GM12864 (cell line): ENCODE data around the gene OPTC.

Source experiments
- DNase-seq: peaks from one replicate; pipeline ENCODE4 v3.0.0-alpha.2; 2011; ENCODE audit warnings: low read depth
- H3K4me3 ChIP-seq: 2 replicates; pipeline ENCODE4 v1.5.1; 2011; ENCODE audit warnings: mild to moderate bottlenecking, low read depth, low read length, control low read depth
- CTCF ChIP-seq: IDR thresholded peaks from 2 replicates; pipeline ENCODE4 v1.5.1; 2011; ENCODE audit warnings: low read depth, mild to moderate bottlenecking, moderate library complexity, low read length, control low read depth, inconsistent platforms; ENCODE audit errors: missing control alignments

Gene OPTC

GRCh38 chr1:203539831-203540546 is 46.0 kb downstream of the OPTC start:
- DNase-seq = no peak
- no peak for TF ChIP-seq CTCF

GRCh38 chr1:203544485-203544884 is 50.5 kb downstream of the OPTC start:
- no peak overlapping the region for H3K4me3 ChIP-seq
- no peak for TF ChIP-seq CTCF
- DNase-seq = no peak

More at GRCh38 chr1:203539831-203540546, 46.0 kb downstream of the OPTC start:
- H3K4me3 ChIP-seq = no peak overlapping the region

GRCh38 chr1:203544978-203545816 is 51.2 kb downstream of the OPTC start:
- no peak for TF ChIP-seq CTCF

GRCh38 chr1:203546274-203546673 is 52.3 kb downstream of the OPTC start:
- DNase-seq = no peak
- no peak for TF ChIP-seq CTCF
- H3K4me3 ChIP-seq = no peak overlapping the region

More at GRCh38 chr1:203544978-203545816, 51.2 kb downstream of the OPTC start:
- H3K4me3 ChIP-seq = no peak overlapping the region
- DNase-seq = no peak

- H3K4me3 ChIP-seq = no peak overlapping the region
- TF ChIP-seq CTCF = no peak
- no peak for DNase-seq
Observed at GRCh38 chr1:203547147-203547546, 53.2 kb downstream of the OPTC start.

- no peak for DNase-seq
Observed at GRCh38 chr1:203547771-203548421, 53.9 kb downstream of the OPTC start.

More at GRCh38 chr1:203547771-203548421, 53.9 kb downstream of the OPTC start:
- no peak for TF ChIP-seq CTCF
- H3K4me3 ChIP-seq = no peak overlapping the region
